ENCODE measurements around the gene ATG7. TPM values are rescaled to one million over a fixed set of nuclear protein-coding genes. Genes with fewer than 3 reads are reported as not detected.
A peak's percentile ranks its signal among the peaks of the same experiment; 100 is the strongest.

ATG7 gene
- total and polyA plus RNA-seq, 9 donors: 10.2 to 54.5 (median 37.4) TPM

- peak; percentile 80 to 86 (median 84) for DNase-seq
- Histone ChIP-seq H3K9me3 (no peaks in the 10 kb centered on the region), H3K36me3 (no peaks in the 10 kb centered on the region), H3K4me3 (peak overlapping the region; percentile 38), H3K27me3 (no peaks in the 10 kb centered on the region), H3K4me1 (ENCODE audit: insufficient read depth) (peaks cover 27% of the 10 kb centered on the region), H3K27ac (peak overlapping the region; percentile 3 to 74)
- TF ChIP-seq POLR2A (IDR thresholded peaks at IDR 0.05) (no peak), EP300 (IDR thresholded peaks at IDR 0.05) (no peak), CTCF (IDR thresholded peaks at IDR 0.05) (no peak)
- intact Hi-C loops (cut with DNase I): loop anchor here in 2 of 4 donors (5.0 to 10.0 kb wide), 2 partner anchors 60 to 62 kb away; partner anchors contain the start of gene VGLL4 (in 2 of the 2)
- WGBS, 3 donors: 1 to 2% (median 2%) methylated on average over 13 of the region's 13 CpGs
Observed at GRCh38 chr3:11582191-11582968, 310.2 kb downstream of the ATG7 start.

GRCh38 chr3:11583235-11583634 is 311.0 kb downstream of the ATG7 start:
- no peaks in the 10 kb centered on the region for H3K27me3 ChIP-seq
- H3K4me1 ChIP-seq (ENCODE audit: insufficient read depth): peaks cover 31% of the 10 kb centered on the region
- H3K4me3 ChIP-seq: no peak overlapping the region
- DNase-seq: no peak
- no peak for TF ChIP-seq CTCF (IDR thresholded peaks at IDR 0.05)
- TF ChIP-seq POLR2A (IDR thresholded peaks at IDR 0.05): no peak
- TF ChIP-seq EP300 (IDR thresholded peaks at IDR 0.05): no peak
- peak overlapping the region in 1 of 2 donors; percentile 74 for H3K27ac ChIP-seq
- H3K9me3 ChIP-seq: no peaks in the 10 kb centered on the region
- no peaks in the 10 kb centered on the region for H3K36me3 ChIP-seq
- intact Hi-C loops (cut with DNase I): loop anchor here in 3 of 4 donors (1.0 to 10.0 kb wide), 3 partner anchors 59 to 250 kb away; partner anchors contain the start of gene VGLL4 (in 2 of the 3)

- intact Hi-C loops (cut with DNase I): loop anchor here in 3 of 4 donors (1.0 to 10.0 kb wide), 3 partner anchors 59 to 250 kb away; partner anchors contain the start of gene VGLL4 (in 2 of the 3)
- Histone ChIP-seq H3K27ac (peak overlapping the region in 1 of 2 donors; percentile 74), H3K36me3 (no peaks in the 10 kb centered on the region), H3K4me1 (ENCODE audit: insufficient read depth) (peaks cover 35% of the 10 kb centered on the region), H3K4me3 (no peak overlapping the region), H3K27me3 (no peaks in the 10 kb centered on the region), H3K9me3 (no peaks in the 10 kb centered on the region)
- WGBS, 3 donors: 42 to 51% (median 48%) methylated on average over 10 of the region's 10 CpGs
- TF ChIP-seq EP300 (IDR thresholded peaks at IDR 0.05) (no peak), CTCF (IDR thresholded peaks at IDR 0.05) (no peak), POLR2A (IDR thresholded peaks at IDR 0.05) (no peak)
- peak in 2 of 5 donors; percentile 27 to 41 for DNase-seq
Observed at GRCh38 chr3:11583638-11584046, 311.4 kb downstream of the ATG7 start.

GRCh38 chr3:11584570-11584969 is 312.4 kb downstream of the ATG7 start:
- DNase-seq: peak in 1 of 5 donors; percentile 16
- no peak for TF ChIP-seq EP300 (IDR thresholded peaks at IDR 0.05)
- H3K27ac ChIP-seq: no peak overlapping the region

More at GRCh38 chr3:11584570-11584969, 312.4 kb downstream of the ATG7 start:
- WGBS, 3 donors: 53 to 67% (median 54%) methylated on average over 4 of the region's 4 CpGs
- Histone ChIP-seq H3K4me1 (ENCODE audit: insufficient read depth) (peaks cover 42% of the 10 kb centered on the region), H3K36me3 (no peaks in the 10 kb centered on the region), H3K4me3 (no peak overlapping the region), H3K27me3 (no peaks in the 10 kb centered on the region), H3K9me3 (no peaks in the 10 kb centered on the region)
- intact Hi-C loops (cut with DNase I): loop anchor here in 2 of 4 donors (5.0 to 10.0 kb wide), 2 partner anchors 58 to 60 kb away; partner anchors contain the start of gene VGLL4 (in 2 of the 2)
